Uterus (tissue), 2 donors: ENCODE data around the gene TKFC.

Source experiments
- POLR2A ChIP-seq, 2 donors: fragments of 450-650 bp; IDR thresholded peaks; one replicate each; pipeline ENCODE4 v1.6.1; 2016; ENCODE audit warnings: antibody characterized with exemption in 2 of 2, mild to moderate bottlenecking in 1 of 2, moderate library complexity in 1 of 2
- TF ChIP-seq, protein P1 (sequence below), 4 experiments: fragments of 200-600 bp in 2 of 4; fragments of 450-650 bp in 2 of 4; sonication (generic) in 2 of 4; IDR thresholded peaks; one replicate each; pipeline ENCODE4 v1.5.1; 2016 to 2019; ENCODE audit warnings: antibody characterized with exemption in 4 of 4, mild to moderate bottlenecking in 2 of 4, moderate library complexity in 1 of 4

- no peak for TF ChIP-seq POLR2A (IDR thresholded peaks at IDR 0.05)
- TF ChIP-seq, protein P1, sequence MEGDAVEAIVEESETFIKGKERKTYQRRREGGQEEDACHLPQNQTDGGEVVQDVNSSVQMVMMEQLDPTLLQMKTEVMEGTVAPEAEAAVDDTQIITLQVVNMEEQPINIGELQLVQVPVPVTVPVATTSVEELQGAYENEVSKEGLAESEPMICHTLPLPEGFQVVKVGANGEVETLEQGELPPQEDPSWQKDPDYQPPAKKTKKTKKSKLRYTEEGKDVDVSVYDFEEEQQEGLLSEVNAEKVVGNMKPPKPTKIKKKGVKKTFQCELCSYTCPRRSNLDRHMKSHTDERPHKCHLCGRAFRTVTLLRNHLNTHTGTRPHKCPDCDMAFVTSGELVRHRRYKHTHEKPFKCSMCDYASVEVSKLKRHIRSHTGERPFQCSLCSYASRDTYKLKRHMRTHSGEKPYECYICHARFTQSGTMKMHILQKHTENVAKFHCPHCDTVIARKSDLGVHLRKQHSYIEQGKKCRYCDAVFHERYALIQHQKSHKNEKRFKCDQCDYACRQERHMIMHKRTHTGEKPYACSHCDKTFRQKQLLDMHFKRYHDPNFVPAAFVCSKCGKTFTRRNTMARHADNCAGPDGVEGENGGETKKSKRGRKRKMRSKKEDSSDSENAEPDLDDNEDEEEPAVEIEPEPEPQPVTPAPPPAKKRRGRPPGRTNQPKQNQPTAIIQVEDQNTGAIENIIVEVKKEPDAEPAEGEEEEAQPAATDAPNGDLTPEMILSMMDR (IDR thresholded peaks at IDR 0.05), result no peak
Measured at GRCh38 chr11:61356706-61357105, 23.7 kb downstream of the TKFC start.
